Measurements from ENCODE around the gene NECTIN4.
"Not testable (repeated sequence)": the region's sequence is repeated elsewhere in the genome, so short reads cannot be mapped to it uniquely, and the experiment has no call there.

The NECTIN4 gene

GRCh38 chr1:161051219-161051618, 38.1 kb downstream of the NECTIN4 start:
- DNase-seq = no peak

GRCh38 chr1:161048949-161049722, 40.2 kb downstream of the NECTIN4 start:
- no peak for DNase-seq

- DNase-seq = no peak
Measured at GRCh38 chr1:161047436-161048420, 41.6 kb downstream of the NECTIN4 start.

GRCh38 chr1:161046605-161047228, 42.6 kb downstream of the NECTIN4 start:
- DNase-seq = peak; percentile 47 to 48

- peak; percentile 94 to 96 for DNase-seq
Measured at GRCh38 chr1:161045736-161046604, 43.4 kb downstream of the NECTIN4 start, which contains the start of gene USF1. Gene USF1 (minus strand): TSS chr1:161045977. CDS start chr1:161043275, 2,702 bp downstream.

GRCh38 chr1:161044908-161045735, 44.2 kb downstream of the NECTIN4 start:
- peak; percentile 79 to 83 for DNase-seq

GRCh38 chr1:161044535-161044907, 44.8 kb downstream of the NECTIN4 start:
- DNase-seq = peak in 1 of 2 donors; percentile 65

GRCh38 chr1:161039546-161039945, 49.8 kb downstream of the NECTIN4 start:
- DNase-seq = no peak

- no peak for DNase-seq
Measured at GRCh38 chr1:161039154-161039545, 50.2 kb downstream of the NECTIN4 start.

- DNase-seq = peak; percentile 85 to 91
Measured at GRCh38 chr1:161038523-161039153, 50.7 kb downstream of the NECTIN4 start, which contains the start of gene TSTD1. Gene TSTD1 (minus strand): TSS chr1:161038964. CDS start chr1:161038889, 75 bp downstream.

- DNase-seq = no peak
Measured at GRCh38 chr1:161037661-161038522, 51.5 kb downstream of the NECTIN4 start.

- no peak for DNase-seq
Measured at GRCh38 chr1:161033751-161034150, 55.6 kb downstream of the NECTIN4 start.

GRCh38 chr1:161032409-161032808, 56.9 kb downstream of the NECTIN4 start:
- no peak for DNase-seq

GRCh38 chr1:161031874-161032273, 57.5 kb downstream of the NECTIN4 start:
- DNase-seq = no peak

GRCh38 chr1:161029466-161029865, 59.9 kb downstream of the NECTIN4 start:
- DNase-seq = not testable (repeated sequence)

GRCh38 chr1:161026954-161027353, 62.4 kb downstream of the NECTIN4 start:
- DNase-seq = not testable (repeated sequence)

GRCh38 chr1:161022432-161022831, 66.9 kb downstream of the NECTIN4 start:
- not testable (repeated sequence) for DNase-seq

- DNase-seq = no peak
Measured at GRCh38 chr1:161021970-161022353, 67.4 kb downstream of the NECTIN4 start.
